GM18505 (cell line): ENCODE measurements around the gene HS6ST3.

Experiments used
- ATAC-seq: cut with Tn5 transposase; IDR thresholded peaks from one replicate; pipeline ENCODE4 v1.9.1; 2021; ENCODE audit not compliant: unreplicated experiment
- POLR2A ChIP-seq: IDR thresholded peaks from 4 replicates; pipeline ENCODE4 v1.6.1; 2011; ENCODE audit warnings: borderline replicate concordance; ENCODE audit not compliant: insufficient read depth, insufficient read length; ENCODE audit errors: extremely low read depth

Gene HS6ST3

DNA sequence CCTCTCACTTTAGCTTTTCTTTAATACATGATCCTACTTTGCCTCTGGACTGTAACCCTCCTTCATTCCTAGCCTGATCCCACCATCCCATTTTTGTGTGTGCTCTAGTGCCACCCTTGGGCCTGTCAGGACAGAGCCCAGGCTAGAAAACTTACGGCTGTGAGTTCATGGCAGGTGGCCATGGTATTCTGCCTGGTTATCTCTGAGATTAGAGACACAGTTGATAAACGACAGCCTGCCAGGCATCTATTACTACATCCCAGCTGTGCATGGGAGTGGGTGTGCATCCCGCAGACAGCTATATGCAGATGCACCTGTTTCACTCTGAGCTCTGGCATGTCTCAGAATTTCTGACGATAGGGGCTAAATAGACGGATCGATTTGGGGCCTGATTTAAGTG is 110.9 kb downstream of the HS6ST3 start:
- ATAC-seq = no peak
- TF ChIP-seq POLR2A = no peak

GRCh38 chr13:96202315-96202714 is 112.4 kb downstream of the HS6ST3 start:
- no peak for ATAC-seq
- no peak for TF ChIP-seq POLR2A

DNA sequence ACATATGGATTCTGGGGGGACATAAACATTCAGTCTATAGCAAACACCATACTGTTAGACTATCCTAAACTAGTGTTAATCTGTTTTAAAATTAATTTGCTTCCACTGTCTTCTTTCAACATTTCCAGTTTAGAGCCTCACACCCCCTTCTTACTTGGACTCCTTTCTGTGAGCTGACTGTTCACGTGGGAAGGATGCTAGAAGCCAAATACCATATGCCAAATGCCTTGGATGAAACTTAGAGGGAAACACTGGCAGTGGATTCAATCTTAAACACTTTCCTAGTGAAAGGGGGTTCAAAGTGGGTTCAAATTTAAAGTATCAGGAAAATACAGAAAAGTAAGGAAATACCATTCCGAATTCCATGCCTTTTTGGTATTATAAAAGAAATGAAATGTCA is 113.6 kb downstream of the HS6ST3 start:
- no peak for TF ChIP-seq POLR2A
- no peak for ATAC-seq

DNA sequence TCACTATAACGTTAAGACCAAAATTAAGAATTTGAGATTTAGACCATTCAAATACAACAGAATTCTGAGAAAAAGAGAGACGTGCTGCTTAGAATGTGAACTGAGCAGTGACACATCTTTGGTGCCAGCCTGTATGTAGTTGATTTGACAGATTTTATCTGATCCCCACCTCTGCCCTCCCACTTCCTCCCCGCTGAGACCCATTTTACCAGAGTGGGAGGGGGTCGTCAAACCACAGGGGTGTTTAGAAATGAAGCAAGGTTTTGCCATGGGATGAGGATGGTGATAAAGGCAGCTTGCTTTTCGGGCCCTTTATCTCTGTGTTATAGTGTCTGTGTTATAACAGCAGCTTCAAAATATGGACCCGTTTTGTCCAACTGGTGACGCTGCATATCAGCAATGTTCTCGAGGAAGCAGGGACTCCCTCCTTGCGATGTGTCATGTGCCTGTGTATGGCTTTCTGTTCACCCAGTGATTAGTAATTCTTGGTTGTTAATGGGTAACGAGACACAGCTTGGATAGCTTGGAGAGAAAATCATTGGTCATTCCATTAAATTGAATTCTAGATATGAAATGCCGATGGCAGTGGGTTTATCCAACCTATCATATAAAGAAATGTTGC is 125.0 kb downstream of the HS6ST3 start:
- no peak for ATAC-seq
- TF ChIP-seq POLR2A = no peak

- ATAC-seq = no peak
- TF ChIP-seq POLR2A = no peak
These were observed 126.6 kb downstream of the HS6ST3 start for GRCh38 chr13:96216543-96216942.

- no peak for ATAC-seq
These were observed 128.6 kb downstream of the HS6ST3 start for GRCh38 chr13:96218475-96218874.

GRCh38 chr13:96221471-96221870 is 131.6 kb downstream of the HS6ST3 start:
- ATAC-seq = no peak
- no peak for TF ChIP-seq POLR2A

More at GRCh38 chr13:96218475-96218874, 128.6 kb downstream of the HS6ST3 start:
- no peak for TF ChIP-seq POLR2A

GRCh38 chr13:96223231-96223630 is 133.3 kb downstream of the HS6ST3 start:
- ATAC-seq = no peak
- TF ChIP-seq POLR2A = no peak

DNA sequence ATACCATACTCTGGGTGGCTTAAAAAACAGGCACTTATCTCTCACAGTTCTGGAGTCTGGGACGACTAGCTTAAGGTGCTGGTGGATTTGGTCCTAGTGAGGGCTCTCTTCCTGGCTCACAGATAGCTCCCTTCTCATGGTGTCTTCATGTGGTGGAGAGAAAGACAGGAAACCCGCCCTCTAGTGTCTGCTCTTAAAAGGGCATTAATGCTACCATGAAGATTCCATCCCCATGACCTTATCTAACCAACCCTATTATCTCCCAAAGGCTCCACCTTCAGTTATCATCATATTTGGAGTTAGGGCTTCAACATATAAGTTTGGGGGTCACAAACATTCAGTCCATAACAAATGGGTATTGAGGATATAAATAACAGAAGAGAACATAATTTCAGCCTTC is 139.4 kb downstream of the HS6ST3 start:
- no peak for ATAC-seq
- TF ChIP-seq POLR2A = no peak

DNA sequence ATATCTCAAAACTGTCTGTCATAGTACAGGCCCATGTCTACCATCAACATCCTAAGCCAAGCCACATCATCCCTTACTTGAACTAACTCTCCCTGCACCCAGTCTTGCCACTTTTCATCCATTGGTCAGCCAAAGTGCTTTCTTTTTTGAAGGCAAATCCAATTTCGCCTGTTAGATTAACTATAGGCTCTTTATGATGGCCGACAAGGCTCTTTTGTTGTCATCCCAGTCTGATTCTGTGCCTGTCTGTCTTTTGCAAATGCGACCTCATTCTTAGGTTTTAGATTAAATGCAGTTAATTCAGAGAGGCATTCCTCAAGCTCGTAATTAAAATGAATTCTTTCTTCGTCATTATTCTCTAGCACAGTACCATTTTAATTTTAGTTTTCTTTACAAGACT is 148.3 kb downstream of the HS6ST3 start:
- TF ChIP-seq POLR2A = no peak
- no peak for ATAC-seq

DNA sequence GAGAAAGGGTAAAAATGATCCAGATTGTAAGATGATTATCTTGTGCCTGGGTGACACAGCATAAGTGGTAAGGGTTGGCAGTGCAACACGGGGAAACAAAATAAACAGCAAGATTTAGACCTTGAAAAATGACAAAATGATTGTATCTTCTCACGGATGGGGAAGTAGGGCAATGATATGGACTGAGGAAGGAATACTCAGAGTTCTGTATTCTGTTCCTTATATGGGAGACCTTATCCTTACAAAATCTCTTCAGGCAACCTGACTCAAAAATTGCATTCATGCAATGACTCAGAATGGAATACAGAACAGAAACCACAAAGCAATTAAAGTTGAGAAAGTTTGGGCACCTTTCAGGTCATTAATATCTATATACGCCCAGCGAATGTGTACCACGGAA is 149.0 kb downstream of the HS6ST3 start:
- ATAC-seq = no peak
- TF ChIP-seq POLR2A = no peak

DNA sequence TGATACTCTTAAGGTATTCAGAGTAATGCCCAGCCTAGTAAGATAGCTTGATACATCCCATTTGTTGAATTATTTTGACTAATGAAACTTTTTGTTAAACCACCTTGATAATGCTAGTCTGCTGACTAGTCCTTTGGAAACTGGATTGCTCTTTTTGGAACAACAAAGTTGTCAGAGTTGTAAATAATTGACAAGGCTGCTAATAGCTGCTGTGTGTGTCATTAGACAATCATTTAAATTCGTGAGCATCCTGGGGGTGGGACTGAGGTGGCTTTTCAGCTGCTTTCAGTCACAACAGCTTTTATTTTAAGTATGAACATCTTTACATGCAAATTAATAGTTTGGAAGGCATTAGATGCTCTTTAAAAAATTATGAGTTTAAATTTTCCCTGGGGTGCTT is 153.5 kb downstream of the HS6ST3 start:
- ATAC-seq = no peak
- TF ChIP-seq POLR2A = no peak

- no peak for TF ChIP-seq POLR2A
- no peak for ATAC-seq
These were observed 158.2 kb downstream of the HS6ST3 start for GRCh38 chr13:96248103-96248502.

DNA sequence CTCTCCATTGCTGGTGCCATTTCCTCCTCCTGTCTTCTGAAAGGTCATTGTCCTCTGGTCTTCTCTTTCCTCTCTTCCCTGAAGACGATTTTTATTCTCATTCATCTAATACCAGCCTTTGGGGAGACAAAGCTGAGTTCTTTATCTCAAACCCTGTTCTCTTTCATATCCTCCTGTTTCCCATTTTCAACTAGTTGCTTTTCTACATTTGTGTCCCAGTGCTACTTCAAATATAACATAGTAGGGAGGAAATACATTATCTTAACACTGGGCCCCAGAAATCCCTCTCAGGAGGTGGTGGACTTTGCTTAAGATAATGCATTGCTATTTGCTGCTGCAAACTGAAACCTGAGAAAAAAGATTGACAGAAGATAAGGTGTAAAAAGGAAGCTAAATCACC is 159.1 kb downstream of the HS6ST3 start:
- TF ChIP-seq POLR2A = no peak
- ATAC-seq = no peak

- ATAC-seq = no peak
- no peak for TF ChIP-seq POLR2A
These were observed 163.0 kb downstream of the HS6ST3 start for GRCh38 chr13:96252903-96253302.
